ENCODE results near the gene ELSPBP1.

GRCh38 chr19:48061401-48062344, 67.2 kb downstream of the ELSPBP1 start:
- no peak for TF ChIP-seq ZNF70 (CRISPR knock-in tag; IDR thresholded peaks at IDR 0.05)
- TF ChIP-seq, protein P1, sequence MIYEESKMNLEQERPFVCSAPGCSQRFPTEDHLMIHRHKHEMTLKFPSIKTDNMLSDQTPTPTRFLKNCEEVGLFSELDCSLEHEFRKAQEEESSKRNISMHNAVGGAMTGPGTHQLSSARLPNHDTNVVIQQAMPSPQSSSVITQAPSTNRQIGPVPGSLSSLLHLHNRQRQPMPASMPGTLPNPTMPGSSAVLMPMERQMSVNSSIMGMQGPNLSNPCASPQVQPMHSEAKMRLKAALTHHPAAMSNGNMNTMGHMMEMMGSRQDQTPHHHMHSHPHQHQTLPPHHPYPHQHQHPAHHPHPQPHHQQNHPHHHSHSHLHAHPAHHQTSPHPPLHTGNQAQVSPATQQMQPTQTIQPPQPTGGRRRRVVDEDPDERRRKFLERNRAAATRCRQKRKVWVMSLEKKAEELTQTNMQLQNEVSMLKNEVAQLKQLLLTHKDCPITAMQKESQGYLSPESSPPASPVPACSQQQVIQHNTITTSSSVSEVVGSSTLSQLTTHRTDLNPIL (CRISPR knock-in tag; IDR thresholded peaks at IDR 0.05; ENCODE audit: low read depth), result no peak
- no peak for TF ChIP-seq PPARA (CRISPR knock-in tag; IDR thresholded peaks at IDR 0.05; ENCODE audit: borderline replicate concordance)
- no peak for TF ChIP-seq ZFP3 (CRISPR knock-in tag; IDR thresholded peaks at IDR 0.05)
- TF ChIP-seq OSR1 (CRISPR knock-in tag; IDR thresholded peaks at IDR 0.05), result no peak
- TF ChIP-seq, protein P2, sequence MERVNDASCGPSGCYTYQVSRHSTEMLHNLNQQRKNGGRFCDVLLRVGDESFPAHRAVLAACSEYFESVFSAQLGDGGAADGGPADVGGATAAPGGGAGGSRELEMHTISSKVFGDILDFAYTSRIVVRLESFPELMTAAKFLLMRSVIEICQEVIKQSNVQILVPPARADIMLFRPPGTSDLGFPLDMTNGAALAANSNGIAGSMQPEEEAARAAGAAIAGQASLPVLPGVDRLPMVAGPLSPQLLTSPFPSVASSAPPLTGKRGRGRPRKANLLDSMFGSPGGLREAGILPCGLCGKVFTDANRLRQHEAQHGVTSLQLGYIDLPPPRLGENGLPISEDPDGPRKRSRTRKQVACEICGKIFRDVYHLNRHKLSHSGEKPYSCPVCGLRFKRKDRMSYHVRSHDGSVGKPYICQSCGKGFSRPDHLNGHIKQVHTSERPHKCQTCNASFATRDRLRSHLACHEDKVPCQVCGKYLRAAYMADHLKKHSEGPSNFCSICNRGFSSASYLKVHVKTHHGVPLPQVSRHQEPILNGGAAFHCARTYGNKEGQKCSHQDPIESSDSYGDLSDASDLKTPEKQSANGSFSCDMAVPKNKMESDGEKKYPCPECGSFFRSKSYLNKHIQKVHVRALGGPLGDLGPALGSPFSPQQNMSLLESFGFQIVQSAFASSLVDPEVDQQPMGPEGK (CRISPR knock-in tag; IDR thresholded peaks at IDR 0.05; ENCODE audit: borderline replicate concordance), result no peak
- TF ChIP-seq RARB (CRISPR knock-in tag; IDR thresholded peaks at IDR 0.05), result no peak
- TF ChIP-seq GLIS3 (CRISPR knock-in tag; IDR thresholded peaks at IDR 0.05), result no peak
- TF ChIP-seq, protein P3, sequence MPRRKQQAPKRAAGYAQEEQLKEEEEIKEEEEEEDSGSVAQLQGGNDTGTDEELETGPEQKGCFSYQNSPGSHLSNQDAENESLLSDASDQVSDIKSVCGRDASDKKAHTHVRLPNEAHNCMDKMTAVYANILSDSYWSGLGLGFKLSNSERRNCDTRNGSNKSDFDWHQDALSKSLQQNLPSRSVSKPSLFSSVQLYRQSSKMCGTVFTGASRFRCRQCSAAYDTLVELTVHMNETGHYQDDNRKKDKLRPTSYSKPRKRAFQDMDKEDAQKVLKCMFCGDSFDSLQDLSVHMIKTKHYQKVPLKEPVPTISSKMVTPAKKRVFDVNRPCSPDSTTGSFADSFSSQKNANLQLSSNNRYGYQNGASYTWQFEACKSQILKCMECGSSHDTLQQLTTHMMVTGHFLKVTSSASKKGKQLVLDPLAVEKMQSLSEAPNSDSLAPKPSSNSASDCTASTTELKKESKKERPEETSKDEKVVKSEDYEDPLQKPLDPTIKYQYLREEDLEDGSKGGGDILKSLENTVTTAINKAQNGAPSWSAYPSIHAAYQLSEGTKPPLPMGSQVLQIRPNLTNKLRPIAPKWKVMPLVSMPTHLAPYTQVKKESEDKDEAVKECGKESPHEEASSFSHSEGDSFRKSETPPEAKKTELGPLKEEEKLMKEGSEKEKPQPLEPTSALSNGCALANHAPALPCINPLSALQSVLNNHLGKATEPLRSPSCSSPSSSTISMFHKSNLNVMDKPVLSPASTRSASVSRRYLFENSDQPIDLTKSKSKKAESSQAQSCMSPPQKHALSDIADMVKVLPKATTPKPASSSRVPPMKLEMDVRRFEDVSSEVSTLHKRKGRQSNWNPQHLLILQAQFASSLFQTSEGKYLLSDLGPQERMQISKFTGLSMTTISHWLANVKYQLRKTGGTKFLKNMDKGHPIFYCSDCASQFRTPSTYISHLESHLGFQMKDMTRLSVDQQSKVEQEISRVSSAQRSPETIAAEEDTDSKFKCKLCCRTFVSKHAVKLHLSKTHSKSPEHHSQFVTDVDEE (CRISPR knock-in tag; IDR thresholded peaks at IDR 0.05), result no peak
- TF ChIP-seq TOX (CRISPR knock-in tag; IDR thresholded peaks at IDR 0.05; ENCODE audit: borderline replicate concordance), result no peak
- TF ChIP-seq ARNTL (CRISPR knock-in tag; IDR thresholded peaks at IDR 0.05; ENCODE audit: borderline replicate concordance, low read depth), result no peak
- TF ChIP-seq ZFP30 (CRISPR knock-in tag; IDR thresholded peaks at IDR 0.05), result no peak
